Measurements from ENCODE around the gene COPZ1.
"Not testable (repeated sequence)": the region's sequence is repeated elsewhere in the genome, so short reads cannot be mapped to it uniquely, and the experiment has no call there.

Gene COPZ1

GRCh38 chr12:54349679-54350078 lies 24.7 kb downstream of the COPZ1 start:
- Histone ChIP-seq H3K9me3 (ENCODE audit: control insufficient read depth in 5 of 5, low read length in 5 of 5) (no peaks in the 10 kb centered on the region), H3K9ac (ENCODE audit: low read length in 5 of 5) (peak overlapping the region in 1 of 5 donors; percentile 38), H3K27ac (ENCODE audit: low read depth, low read length) (no peak overlapping the region), H3K4me3 (ENCODE audit: low read depth in 1 of 5, low read length in 5 of 5) (no peak overlapping the region), H3K36me3 (ENCODE audit: control insufficient read depth in 5 of 5, insufficient read depth in 5 of 5, low read length in 5 of 5) (peaks cover 23 to 65% (median 61%) of the 10 kb centered on the region in 5 donors), H3K4me1 (ENCODE audit: control insufficient read depth in 5 of 5, insufficient read depth in 5 of 5, low read length in 5 of 5) (peaks cover 14 to 52% (median 42%) of the 10 kb centered on the region in 5 donors), H3K27me3 (ENCODE audit: control insufficient read depth in 5 of 5, insufficient read depth in 4 of 5, low read length in 5 of 5) (no peaks in the 10 kb centered on the region)

- Histone ChIP-seq H3K27ac (ENCODE audit: low read depth, low read length) (peak overlapping the region; percentile 64), H3K9ac (ENCODE audit: low read length in 5 of 5) (no peak overlapping the region), H3K27me3 (ENCODE audit: control insufficient read depth in 5 of 5, insufficient read depth in 4 of 5, low read length in 5 of 5) (no peaks in the 10 kb centered on the region), H3K4me3 (ENCODE audit: low read depth in 1 of 5, low read length in 5 of 5) (no peak overlapping the region), H3K9me3 (ENCODE audit: control insufficient read depth in 5 of 5, low read length in 5 of 5) (no peaks in the 10 kb centered on the region), H3K36me3 (ENCODE audit: control insufficient read depth in 5 of 5, insufficient read depth in 5 of 5, low read length in 5 of 5) (peaks cover 18 to 54% (median 53%) of the 10 kb centered on the region in 5 donors), H3K4me1 (ENCODE audit: control insufficient read depth in 5 of 5, insufficient read depth in 5 of 5, low read length in 5 of 5) (peaks cover 14 to 52% (median 41%) of the 10 kb centered on the region in 5 donors)
Observed at GRCh38 chr12:54350743-54351142, 25.8 kb downstream of the COPZ1 start.

GRCh38 chr12:54351341-54351740 lies 26.4 kb downstream of the COPZ1 start:
- H3K36me3 ChIP-seq (ENCODE audit: control insufficient read depth in 5 of 5, insufficient read depth in 5 of 5, low read length in 5 of 5): peaks cover 18 to 51% (median 50%) of the 10 kb centered on the region in 5 donors
- no peak overlapping the region for H3K9ac ChIP-seq (ENCODE audit: low read length in 5 of 5)
- H3K27me3 ChIP-seq (ENCODE audit: control insufficient read depth in 5 of 5, insufficient read depth in 4 of 5, low read length in 5 of 5): no peaks in the 10 kb centered on the region
- no peak overlapping the region for H3K4me3 ChIP-seq (ENCODE audit: low read depth in 1 of 5, low read length in 5 of 5)
- H3K27ac ChIP-seq (ENCODE audit: low read depth, low read length): peak overlapping the region; percentile 64
- peaks cover 14 to 52% (median 41%) of the 10 kb centered on the region in 5 donors for H3K4me1 ChIP-seq (ENCODE audit: control insufficient read depth in 5 of 5, insufficient read depth in 5 of 5, low read length in 5 of 5)
- H3K9me3 ChIP-seq (ENCODE audit: control insufficient read depth in 5 of 5, low read length in 5 of 5): no peaks in the 10 kb centered on the region

GRCh38 chr12:54352022-54352531 lies 27.1 kb downstream of the COPZ1 start:
- Histone ChIP-seq H3K27me3 (ENCODE audit: control insufficient read depth in 5 of 5, insufficient read depth in 4 of 5, low read length in 5 of 5) (no peaks in the 10 kb centered on the region), H3K36me3 (ENCODE audit: control insufficient read depth in 5 of 5, insufficient read depth in 5 of 5, low read length in 5 of 5) (peaks cover 18 to 45% (median 42%) of the 10 kb centered on the region in 5 donors), H3K27ac (ENCODE audit: low read depth, low read length) (peak overlapping the region; percentile 80), H3K4me3 (ENCODE audit: low read depth in 1 of 5, low read length in 5 of 5) (peak overlapping the region in 1 of 5 donors; percentile 4), H3K9ac (ENCODE audit: low read length in 5 of 5) (peak overlapping the region in 1 of 5 donors; percentile 19), H3K9me3 (ENCODE audit: control insufficient read depth in 5 of 5, low read length in 5 of 5) (no peaks in the 10 kb centered on the region), H3K4me1 (ENCODE audit: control insufficient read depth in 5 of 5, insufficient read depth in 5 of 5, low read length in 5 of 5) (peaks cover 14 to 52% (median 41%) of the 10 kb centered on the region in 5 donors)

GRCh38 chr12:54352891-54353874 lies 28.3 kb downstream of the COPZ1 start:
- Histone ChIP-seq H3K9ac (ENCODE audit: low read length in 5 of 5) (peak overlapping the region in 1 of 5 donors; percentile 58), H3K4me3 (ENCODE audit: low read depth in 1 of 5, low read length in 5 of 5) (peak overlapping the region in 1 of 5 donors; percentile 32), H3K27ac (ENCODE audit: low read depth, low read length) (peak overlapping the region; percentile 80)

GRCh38 chr12:54354271-54354670 lies 29.3 kb downstream of the COPZ1 start:
- peaks cover 18 to 66% (median 54%) of the 10 kb centered on the region in 5 donors for H3K4me1 ChIP-seq (ENCODE audit: control insufficient read depth in 5 of 5, insufficient read depth in 5 of 5, low read length in 5 of 5)
- H3K27ac ChIP-seq (ENCODE audit: low read depth, low read length); H3K4me3 ChIP-seq (ENCODE audit: low read depth in 1 of 5, low read length in 5 of 5); H3K9me3 ChIP-seq (ENCODE audit: control insufficient read depth in 5 of 5, low read length in 5 of 5); H3K9ac ChIP-seq (ENCODE audit: low read length in 5 of 5); H3K27me3 ChIP-seq (ENCODE audit: control insufficient read depth in 5 of 5, insufficient read depth in 4 of 5, low read length in 5 of 5): not testable (repeated sequence)
- H3K36me3 ChIP-seq (ENCODE audit: control insufficient read depth in 5 of 5, insufficient read depth in 5 of 5, low read length in 5 of 5): peaks cover 11 to 28% (median 23%) of the 10 kb centered on the region in 5 donors

More at GRCh38 chr12:54352891-54353874, 28.3 kb downstream of the COPZ1 start:
- H3K9me3 ChIP-seq (ENCODE audit: control insufficient read depth in 5 of 5, low read length in 5 of 5): no peaks in the 10 kb centered on the region
- peaks cover 12 to 35% (median 33%) of the 10 kb centered on the region in 5 donors for H3K36me3 ChIP-seq (ENCODE audit: control insufficient read depth in 5 of 5, insufficient read depth in 5 of 5, low read length in 5 of 5)
- H3K27me3 ChIP-seq (ENCODE audit: control insufficient read depth in 5 of 5, insufficient read depth in 4 of 5, low read length in 5 of 5): no peaks in the 10 kb centered on the region
- peaks cover 15 to 61% (median 46%) of the 10 kb centered on the region in 5 donors for H3K4me1 ChIP-seq (ENCODE audit: control insufficient read depth in 5 of 5, insufficient read depth in 5 of 5, low read length in 5 of 5)

GRCh38 chr12:54355104-54355815 lies 30.3 kb downstream of the COPZ1 start:
- Histone ChIP-seq H3K27me3 (ENCODE audit: control insufficient read depth in 5 of 5, insufficient read depth in 4 of 5, low read length in 5 of 5) (no peaks in the 10 kb centered on the region), H3K4me1 (ENCODE audit: control insufficient read depth in 5 of 5, insufficient read depth in 5 of 5, low read length in 5 of 5) (peaks cover 20 to 62% (median 54%) of the 10 kb centered on the region in 5 donors), H3K4me3 (ENCODE audit: low read depth in 1 of 5, low read length in 5 of 5) (no peak overlapping the region), H3K9ac (ENCODE audit: low read length in 5 of 5) (peak overlapping the region in 2 of 5 donors; percentile 6 to 37), H3K9me3 (ENCODE audit: control insufficient read depth in 5 of 5, low read length in 5 of 5) (no peaks in the 10 kb centered on the region), H3K27ac (ENCODE audit: low read depth, low read length) (no peak overlapping the region), H3K36me3 (ENCODE audit: control insufficient read depth in 5 of 5, insufficient read depth in 5 of 5, low read length in 5 of 5) (peaks cover 3 to 19% (median 13%) of the 10 kb centered on the region in 5 donors)

GRCh38 chr12:54356228-54356627 lies 31.3 kb downstream of the COPZ1 start:
- peaks cover 20 to 52% (median 44%) of the 10 kb centered on the region in 5 donors for H3K4me1 ChIP-seq (ENCODE audit: control insufficient read depth in 5 of 5, insufficient read depth in 5 of 5, low read length in 5 of 5)
- no peaks in the 10 kb centered on the region for H3K27me3 ChIP-seq (ENCODE audit: control insufficient read depth in 5 of 5, insufficient read depth in 4 of 5, low read length in 5 of 5)
- no peak overlapping the region for H3K27ac ChIP-seq (ENCODE audit: low read depth, low read length)
- no peak overlapping the region for H3K9ac ChIP-seq (ENCODE audit: low read length in 5 of 5)
- H3K9me3 ChIP-seq (ENCODE audit: control insufficient read depth in 5 of 5, low read length in 5 of 5): no peaks in the 10 kb centered on the region
- H3K4me3 ChIP-seq (ENCODE audit: low read depth in 1 of 5, low read length in 5 of 5): no peak overlapping the region
- peaks cover 0 to 9% (median 4%) of the 10 kb centered on the region in 5 donors for H3K36me3 ChIP-seq (ENCODE audit: control insufficient read depth in 5 of 5, insufficient read depth in 5 of 5, low read length in 5 of 5)

- Histone ChIP-seq H3K36me3 (ENCODE audit: control insufficient read depth in 5 of 5, insufficient read depth in 5 of 5, low read length in 5 of 5) (peaks cover 0 to 5% (median 0%) of the 10 kb centered on the region in 5 donors), H3K9ac (ENCODE audit: low read length in 5 of 5) (no peak overlapping the region), H3K4me3 (ENCODE audit: low read depth in 1 of 5, low read length in 5 of 5) (no peak overlapping the region), H3K4me1 (ENCODE audit: control insufficient read depth in 5 of 5, insufficient read depth in 5 of 5, low read length in 5 of 5) (peaks cover 17 to 45% (median 37%) of the 10 kb centered on the region in 5 donors), H3K27me3 (ENCODE audit: control insufficient read depth in 5 of 5, insufficient read depth in 4 of 5, low read length in 5 of 5) (no peaks in the 10 kb centered on the region), H3K9me3 (ENCODE audit: control insufficient read depth in 5 of 5, low read length in 5 of 5) (no peaks in the 10 kb centered on the region), H3K27ac (ENCODE audit: low read depth, low read length) (no peak overlapping the region)
Observed at GRCh38 chr12:54356951-54357356, 32.0 kb downstream of the COPZ1 start.

Data from subcutaneous abdominal adipose tissue (tissue), 5 donors.